Activated CD8-positive, alpha-beta T cell treated with anti-CD3 and anti-CD28 coated beads for 36 hours (primary cell): ENCODE measurements around the gene C9orf43. TPM values are rescaled to one million over a fixed set of nuclear protein-coding genes. Genes with fewer than 3 reads are reported as not detected.
A peak's percentile ranks its signal among the peaks of the same experiment; 100 is the strongest.

ENCODE experiments used
- ATAC-seq: fragments of 200-7000 bp; cut with Tn5 transposase; one replicate; pipeline ENCODE4 v1.10.0; 2021; ENCODE audit warnings: mild to moderate bottlenecking, moderate library complexity
- CTCF ChIA-PET: fragments of 350-600 bp; sonication (Branson Sonifier 250); formaldehyde crosslinking; loops from one replicate; lab custom pipeline; 2021; ENCODE audit warnings: antibody characterized with exemption; lab: Charles Lee
- POLR2A ChIA-PET: fragments of 350-600 bp; sonication (Branson Sonifier 250); formaldehyde crosslinking; loops from one replicate; lab custom pipeline; 2021; ENCODE audit warnings: antibody characterized with exemption; lab: Charles Lee
- DNase-seq: peaks from one replicate; pipeline ENCODE4 v3.0.0-alpha.2; 2020
- H3K27ac Mint-ChIP-seq: one replicate; pipeline ENCODE4 v1.8.0; 2021; ENCODE audit warnings: mild to moderate bottlenecking, mixed read lengths
- H3K27me3 Mint-ChIP-seq: one replicate; pipeline ENCODE4 v1.8.0; 2021; ENCODE audit warnings: mixed read lengths
- H3K36me3 Mint-ChIP-seq: one replicate; pipeline ENCODE4 v1.8.0; 2021; ENCODE audit warnings: low read depth, mixed read lengths
- H3K4me1 Mint-ChIP-seq: one replicate; pipeline ENCODE4 v1.8.0; 2021; ENCODE audit warnings: low read depth, mixed read lengths
- H3K4me3 Mint-ChIP-seq: one replicate; pipeline ENCODE4 v1.8.0; 2021; ENCODE audit warnings: mild to moderate bottlenecking, moderate library complexity, mixed read lengths
- H3K9me3 Mint-ChIP-seq: one replicate; pipeline ENCODE4 v1.8.0; 2021; ENCODE audit warnings: mixed read lengths
- CTCF ChIP-seq: fragments of 200-600 bp; IDR thresholded peaks from one replicate; pipeline ENCODE4 v1.8.0; 2022; ENCODE audit warnings: antibody characterized with exemption, mild to moderate bottlenecking
- intact Hi-C: fragments of 100-400 bp; cut with micrococcal nuclease; formaldehyde crosslinking; loops from one replicate; pipeline ENCODE4 v1.10.0; 2022
- total RNA-seq, 2 experiments: library from RNA; stranded (reverse); gene quantifications; one replicate each; pipeline ENCODE4 v1.2.3, GENCODE V29; 2021

The C9orf43 gene
- total RNA-seq, 2 experiments from 2014 or later: 0.74 to 0.83 TPM

GRCh38 chr9:113454914-113455761, 44.6 kb downstream of the C9orf43 start:
- CTCF ChIA-PET: interaction anchor here (0.7 to 3.4 kb wide), 11 partner anchors 9 to 201 kb away, joined by 3 to 45 read pairs (median 4); partner anchors contain the start of gene ALAD
- ATAC-seq (no peak), DNase-seq (peak; percentile 22)
- TF ChIP-seq CTCF: no peak
- H3K27me3 Mint-ChIP-seq: no peaks in the 10 kb centered on the region
- no peak overlapping the region for H3K4me3 Mint-ChIP-seq
- no peaks in the 10 kb centered on the region for H3K36me3 Mint-ChIP-seq
- H3K27ac Mint-ChIP-seq: peak overlapping the region; percentile 18
- peaks cover 8% of the 10 kb centered on the region for H3K4me1 Mint-ChIP-seq
- intact Hi-C loops: no loop called here
- no peaks in the 10 kb centered on the region for H3K9me3 Mint-ChIP-seq
- POLR2A ChIA-PET: interaction anchor here (1.0 to 1.5 kb wide), 2 partner anchors 124 to 180 kb away, joined by 4 to 6 read pairs; partner anchors contain the start of genes CDC26 and PRPF4

GRCh38 chr9:113456235-113456634, 45.7 kb downstream of the C9orf43 start:
- no peak for TF ChIP-seq CTCF
- no peaks in the 10 kb centered on the region for H3K27me3 Mint-ChIP-seq
- no peaks in the 10 kb centered on the region for H3K9me3 Mint-ChIP-seq
- ATAC-seq: no peak
- intact Hi-C loops: no loop called here
- ChIA-PET CTCF (interaction anchor here (2.9 to 3.4 kb wide), 2 partner anchors 10 to 200 kb away, joined by 22 to 45 read pairs; no protein-coding TSS in a partner anchor), POLR2A (no interaction called here)
- no peak overlapping the region for H3K4me3 Mint-ChIP-seq
- no peak overlapping the region for H3K27ac Mint-ChIP-seq
- peaks cover 8% of the 10 kb centered on the region for H3K4me1 Mint-ChIP-seq
- no peak for DNase-seq
- H3K36me3 Mint-ChIP-seq: no peaks in the 10 kb centered on the region

GRCh38 chr9:113461285-113461684, 50.7 kb downstream of the C9orf43 start:
- ChIA-PET CTCF (no interaction called here), POLR2A (no interaction called here)
- intact Hi-C loops: no loop called here

GRCh38 chr9:113461943-113462342, 51.4 kb downstream of the C9orf43 start:
- ATAC-seq: no peak
- POLR2A ChIA-PET: no interaction called here
- no peak overlapping the region for H3K4me3 Mint-ChIP-seq

More at GRCh38 chr9:113461285-113461684, 50.7 kb downstream of the C9orf43 start:
- Mint-ChIP-seq H3K9me3 (no peaks in the 10 kb centered on the region), H3K27me3 (no peaks in the 10 kb centered on the region), H3K4me3 (no peak overlapping the region), H3K4me1 (peaks cover 3% of the 10 kb centered on the region), H3K36me3 (no peaks in the 10 kb centered on the region), H3K27ac (no peak overlapping the region)
- no peak for TF ChIP-seq CTCF
- DNase-seq: no peak
- ATAC-seq: no peak

More at GRCh38 chr9:113461943-113462342, 51.4 kb downstream of the C9orf43 start:
- intact Hi-C loops: no loop called here
- peaks cover 3% of the 10 kb centered on the region for H3K4me1 Mint-ChIP-seq
- CTCF ChIA-PET: no interaction called here
- DNase-seq: no peak
- TF ChIP-seq CTCF: no peak
- no peaks in the 10 kb centered on the region for H3K9me3 Mint-ChIP-seq
- H3K36me3 Mint-ChIP-seq: no peaks in the 10 kb centered on the region
- no peak overlapping the region for H3K27ac Mint-ChIP-seq
- H3K27me3 Mint-ChIP-seq: no peaks in the 10 kb centered on the region
